H1 (cell line): ENCODE results near the gene PIK3R4. TPM values are rescaled to one million over a fixed set of nuclear protein-coding genes. Genes with fewer than 3 reads are reported as not detected.

ENCODE experiments used
- CTCF ChIA-PET: fragments of 300-600 bp; sonication (Branson Sonifier 250); formaldehyde crosslinking; loops from one replicate; lab custom pipeline; 2021; ENCODE audit not compliant: partially characterized antibody; lab: Charles Lee
- POLR2A ChIA-PET: fragments of 300-600 bp; sonication (Branson Sonifier 250); formaldehyde crosslinking; loops from one replicate; lab custom pipeline; 2021; ENCODE audit warnings: inconsistent platforms; ENCODE audit not compliant: partially characterized antibody; lab: Charles Lee
- DNase-seq, 2 experiments: peaks; one replicate each; pipeline versions ENCODE4 v3.0.0 to v3.0.0-alpha.2; 2010 to 2022; ENCODE audit warnings: low spot score in 2 of 2, low read depth in 1 of 2, mixed read lengths in 1 of 2
- FAIRE-seq: peaks from 2 replicates; lab custom pipeline; 2011; peaks lifted over from hg19 to GRCh38; lab: Jason Lieb, UNC
- H2AFZ ChIP-seq: 2 replicates; pipeline ENCODE4 v1.8.1; 2012; ENCODE audit warnings: low read length, inconsistent platforms
- H2AK5ac ChIP-seq: 2 replicates; pipeline ENCODE4 v1.6.1; 2013; ENCODE audit warnings: low read depth, low read length
- H2BK120ac ChIP-seq: replicated peaks from 2 replicates; pipeline ENCODE3; 2013; ENCODE audit warnings: low read depth, low read length, inconsistent platforms
- H2BK12ac ChIP-seq: 2 replicates; pipeline ENCODE4 v1.6.1; 2013; ENCODE audit warnings: low read depth, low read length
- H2BK15ac ChIP-seq: 2 replicates; pipeline ENCODE4 v1.6.1; 2013; ENCODE audit warnings: low read length
- H2BK20ac ChIP-seq: 2 replicates; pipeline ENCODE4 v1.6.1; 2013; ENCODE audit warnings: low read length
- H2BK5ac ChIP-seq: 2 replicates; pipeline ENCODE4 v1.6.1; 2013; ENCODE audit warnings: low read depth, low read length
- H3K14ac ChIP-seq: 2 replicates; pipeline ENCODE4 v1.6.1; 2013; ENCODE audit warnings: inconsistent platforms; ENCODE audit not compliant: insufficient read length
- H3K18ac ChIP-seq: 2 replicates; pipeline ENCODE4 v1.6.1; 2013; ENCODE audit warnings: low read length; ENCODE audit errors: extremely low read depth
- H3K23ac ChIP-seq: 2 replicates; pipeline ENCODE4 v1.6.1; 2013; ENCODE audit warnings: inconsistent platforms; ENCODE audit not compliant: insufficient read length
- H3K23me2 ChIP-seq: 2 replicates; pipeline ENCODE4 v1.6.1; 2013; ENCODE audit warnings: low read depth, low read length
- H3K27ac ChIP-seq: 2 replicates; pipeline ENCODE4 v1.6.1; 2011; ENCODE audit warnings: low read depth, low read length, inconsistent platforms
- H3K27me3 ChIP-seq, 4 experiments: replicated peaks in 1 of 4; 1 replicate in 1 of 4; 2 replicates in 3 of 4; pipeline versions ENCODE4 v1.6.1 to v1.8.1; 2011 to 2013; ENCODE audit warnings: low read length in 3 of 4, mild to moderate bottlenecking in 3 of 4, inconsistent platforms in 2 of 4, mixed read lengths in 2 of 4, moderate library complexity in 1 of 4; ENCODE audit not compliant: control insufficient read depth in 3 of 4, insufficient read depth in 3 of 4; ENCODE audit errors: extremely low read depth in 1 of 4
- H3K36me3 ChIP-seq, 4 experiments: 2 replicates each; pipeline versions ENCODE4 v1.6.1 to v1.8.1; 2011 to 2013; ENCODE audit warnings: mild to moderate bottlenecking in 4 of 4, low read length in 3 of 4, moderate library complexity in 2 of 4, control low read depth in 1 of 4, inconsistent platforms in 1 of 4; ENCODE audit not compliant: insufficient read depth in 4 of 4, control insufficient read depth in 2 of 4
- H3K4ac ChIP-seq: replicated peaks from 2 replicates; pipeline ENCODE3; 2013; ENCODE audit warnings: low read length, low read depth, mixed read lengths, inconsistent platforms; ENCODE audit not compliant: insufficient read length
- H3K4me1 ChIP-seq, 4 experiments: replicated peaks in 1 of 4; 1 replicate in 1 of 4; 2 replicates in 3 of 4; pipeline versions ENCODE4 v1.6.1 to v1.8.1; 2011 to 2013; ENCODE audit warnings: low read length in 3 of 4, inconsistent platforms in 2 of 4, mixed read lengths in 1 of 4; ENCODE audit not compliant: insufficient read depth in 4 of 4, control insufficient read depth in 3 of 4
- H3K4me2 ChIP-seq, 2 experiments: 2 replicates each; pipeline versions ENCODE4 v1.6.1 to v1.8.1; 2011 to 2013; ENCODE audit warnings: low read depth in 2 of 2, low read length in 2 of 2, control low read depth in 1 of 2, inconsistent platforms in 1 of 2, mild to moderate bottlenecking in 1 of 2; ENCODE audit not compliant: insufficient read depth in 1 of 2
- H3K4me3 ChIP-seq, 4 experiments: fragments of 200-600, 300-600 bp in 1 of 4; sonication (generic), shearing (Covaris generic), sonication (Bioruptor Twin) in 1 of 4; 2 replicates each; pipeline versions ENCODE4 v1.5.1 to v1.8.1; 2011 to 2016; ENCODE audit warnings: low read length in 4 of 4, low read depth in 3 of 4, control low read depth in 2 of 4, inconsistent platforms in 2 of 4, mild to moderate bottlenecking in 2 of 4, mixed read lengths in 1 of 4, moderate library complexity in 1 of 4; ENCODE audit not compliant: insufficient read depth in 2 of 4; ENCODE audit errors: extremely low read depth in 1 of 4
- H3K56ac ChIP-seq: replicated peaks from 2 replicates; pipeline ENCODE3; 2013; ENCODE audit warnings: low read depth, mild to moderate bottlenecking, mixed read lengths, low read length, inconsistent platforms; ENCODE audit not compliant: insufficient read length
- H3K79me1 ChIP-seq: 2 replicates; pipeline ENCODE4 v1.6.1; 2013; ENCODE audit warnings: low read depth, low read length, control low read depth
- H3K79me2 ChIP-seq, 2 experiments: 2 replicates each; pipeline versions ENCODE4 v1.6.1 to v1.8.1; 2012 to 2013; ENCODE audit warnings: low read length in 2 of 2, mild to moderate bottlenecking in 2 of 2, inconsistent platforms in 1 of 2; ENCODE audit not compliant: insufficient read depth in 2 of 2, control insufficient read depth in 1 of 2
- H3K9ac ChIP-seq, 4 experiments: replicated peaks in 1 of 4; 1 replicate in 1 of 4; 2 replicates in 3 of 4; pipeline versions ENCODE4 v1.6.1 to v1.8.1; 2011 to 2013; ENCODE audit warnings: low read depth in 3 of 4, low read length in 3 of 4, control low read depth in 2 of 4, mild to moderate bottlenecking in 2 of 4, moderate library complexity in 2 of 4, inconsistent platforms in 1 of 4; ENCODE audit errors: extremely low read depth in 1 of 4
- H3K9me3 ChIP-seq, 2 experiments: 2 replicates each; pipeline versions ENCODE4 v1.6.1 to v1.8.1; 2012 to 2013; ENCODE audit warnings: mild to moderate bottlenecking in 2 of 2, moderate library complexity in 2 of 2, control low read depth in 1 of 2, inconsistent platforms in 1 of 2, low read depth in 1 of 2, low read length in 1 of 2, mixed read lengths in 1 of 2; ENCODE audit not compliant: insufficient read depth in 2 of 2
- H4K20me1 ChIP-seq, 2 experiments: replicated peaks in 1 of 2; 2 replicates each; pipeline versions ENCODE3 to v1.8.1; 2011 to 2013; ENCODE audit warnings: inconsistent platforms in 2 of 2, low read length in 2 of 2, mild to moderate bottlenecking in 1 of 2; ENCODE audit not compliant: insufficient read depth in 2 of 2, control insufficient read depth in 1 of 2
- H4K5ac ChIP-seq: 2 replicates; pipeline ENCODE4 v1.6.1; 2013; ENCODE audit warnings: low read length, low read depth, mixed read lengths, inconsistent platforms; ENCODE audit not compliant: insufficient read length
- H4K8ac ChIP-seq: 2 replicates; pipeline ENCODE4 v1.8.0; 2013; ENCODE audit warnings: mild to moderate bottlenecking, moderate library complexity, low read length, inconsistent platforms; ENCODE audit not compliant: insufficient read depth; ENCODE audit errors: extremely low read depth
- H4K91ac ChIP-seq: replicated peaks from 2 replicates; pipeline ENCODE3; 2013; ENCODE audit warnings: low read length, mixed read lengths, inconsistent platforms; ENCODE audit not compliant: insufficient read length
- CBX8 ChIP-seq: fragments of 300-800, 300-1000 bp; sonication (generic); IDR thresholded peaks from 2 replicates; pipeline ENCODE4 v1.7.1; 2016; ENCODE audit warnings: low read depth, low read length, borderline replicate concordance
- CHD1 ChIP-seq: IDR thresholded peaks from 2 replicates; pipeline ENCODE4 v1.6.1; 2012; ENCODE audit warnings: low read depth, low read length, improper control_type of control experiment
- FOSL1 ChIP-seq: IDR thresholded peaks from 2 replicates; pipeline ENCODE4 v1.6.1; 2011; ENCODE audit warnings: mild to moderate bottlenecking, low read depth, low read length, moderate library complexity; ENCODE audit not compliant: insufficient read depth
- KDM1A ChIP-seq: fragments of 200-600, 300-600 bp; sonication (generic); IDR thresholded peaks from 2 replicates; pipeline ENCODE4 v1.7.1; 2016; ENCODE audit warnings: mild to moderate bottlenecking, low read length, borderline replicate concordance
- KDM4A ChIP-seq: IDR thresholded peaks from one replicate; pipeline ENCODE4 v1.7.1; 2012; ENCODE audit warnings: low read depth, mild to moderate bottlenecking, moderate library complexity, low read length, inconsistent platforms; ENCODE audit not compliant: severe bottlenecking
- MAX ChIP-seq: IDR thresholded peaks from 2 replicates; pipeline ENCODE4 v1.6.1; 2012; ENCODE audit warnings: inconsistent platforms
- NRF1 ChIP-seq: IDR thresholded peaks from 2 replicates; pipeline ENCODE4 v1.6.1; 2011; ENCODE audit warnings: mild to moderate bottlenecking, low read depth, low read length, improper control_type of control experiment
- POLR2A ChIP-seq, 2 experiments: IDR thresholded peaks; 1 replicate in 1 of 2; 2 replicates in 1 of 2; pipeline ENCODE4 v1.6.1; 2011; ENCODE audit warnings: low read depth in 2 of 2, low read length in 2 of 2, mild to moderate bottlenecking in 2 of 2; ENCODE audit errors: control extremely low read depth in 1 of 2
- POLR2AphosphoS5 ChIP-seq: IDR thresholded peaks from 2 replicates; pipeline ENCODE4 v1.6.1; 2011; ENCODE audit warnings: low read depth, low read length
- RBBP5 ChIP-seq: IDR thresholded peaks from 2 replicates; pipeline ENCODE4 v1.7.1; 2012; ENCODE audit warnings: low read depth, mild to moderate bottlenecking, inconsistent platforms, low read length, moderate library complexity, borderline replicate concordance
- RXRA ChIP-seq: IDR thresholded peaks from 2 replicates; pipeline ENCODE4 v1.6.1; 2011; ENCODE audit warnings: low read depth, mild to moderate bottlenecking, low read length, moderate library complexity; ENCODE audit not compliant: insufficient read depth
- SRF ChIP-seq: IDR thresholded peaks from 2 replicates; pipeline ENCODE4 v1.6.1; 2011; ENCODE audit warnings: mild to moderate bottlenecking, low read depth, low read length, moderate library complexity
- TAF7 ChIP-seq: optimal IDR thresholded peaks from 2 replicates; pipeline ENCODE3; 2011; ENCODE audit warnings: low read depth, mild to moderate bottlenecking, inconsistent platforms, low read length, moderate library complexity, borderline replicate concordance
- YY1 ChIP-seq: IDR thresholded peaks from 2 replicates; pipeline ENCODE4 v1.6.1; 2011; ENCODE audit warnings: low read depth, mild to moderate bottlenecking, low read length
- WGBS, 2 experiments: shearing (Covaris generic) in 1 of 2; methylation state at CpG; one replicate each; pipeline versions ENCODE4 v1.1.6 to v1.1.7; 2013 to 2015; ENCODE audit warnings: low lambda C conversion rate in 2 of 2, mixed read lengths in 2 of 2, inconsistent platforms in 1 of 2, low coverage in 1 of 2, missing lambda C conversion rate in 1 of 2; ENCODE audit not compliant: insufficient replicate concordance in 2 of 2, insufficient coverage in 1 of 2, insufficient read length in 1 of 2; ENCODE audit errors: extremely low coverage in 1 of 2, missing lambda C conversion rate in 1 of 2; 5-methylcytosine and 5-hydroxymethylcytosine counted together
- polyA plus RNA-seq, 7 experiments: library from polyadenylated mRNA; depleted of rRNA in 3 of 7; stranded (reverse) in 5 of 7; unstranded in 2 of 7; fragments of >200 nt in 5 of 7; fragments of 200-250 nt in 2 of 7; gene quantifications; 1 replicate in 5 of 7; 2 replicates in 1 of 7; 4 replicates in 1 of 7; pipeline versions ENCODE4 v1.2.1 to v1.2.3, GENCODE V29; 2011 to 2013; ENCODE audit warnings: missing spikeins in 2 of 7, mixed read lengths in 2 of 7
- total RNA-seq: library from RNA; stranded (reverse); fragmentation: NEBNext Ultra II Directional; extraction: Animal tissue kit (Norgen Biotek cat#: 25700); gene quantifications from 2 replicates; pipeline ENCODE4 v1.2.1, GENCODE V29; 2021

PIK3R4 gene
- total and polyA plus RNA-seq, 2 of the 8 experiments (the other 6 are each of a cell fraction or from before 2014, with no cell fraction given), result 43.8 to 87.4 TPM

GRCh38 chr3:130709671-130710070 lies 37.0 kb downstream of the PIK3R4 start:
- Histone ChIP-seq H3K23ac (no peak overlapping the region), H3K4ac (no peak overlapping the region), H3K4me3 (no peak overlapping the region), H3K14ac (no peak overlapping the region), H4K91ac (no peak overlapping the region), H4K8ac (no peak overlapping the region), H2AFZ (no peak overlapping the region), H3K36me3 (peaks cover 0 to 26% (median 9%) of the 10 kb centered on the region in 4 experiments; a peak in 4 of 8 replicates), H3K9ac (no peak overlapping the region), H3K79me1 (no peaks in the 10 kb centered on the region), H2AK5ac (no peak overlapping the region), H3K27ac (no peak overlapping the region), H2BK5ac (no peak overlapping the region), H2BK12ac (no peak overlapping the region), H3K79me2 (no peaks in the 10 kb centered on the region), H3K18ac (no peak overlapping the region), H2BK20ac (no peak overlapping the region), H3K9me3 (no peaks in the 10 kb centered on the region), H2BK15ac (no peak overlapping the region), H3K23me2 (no peaks in the 10 kb centered on the region), H3K4me1 (no peaks in the 10 kb centered on the region), H3K4me2 (no peak overlapping the region), H3K27me3 (no peaks in the 10 kb centered on the region), H4K5ac (no peak overlapping the region), H2BK120ac (no peak overlapping the region), H4K20me1 (no peaks in the 10 kb centered on the region), H3K56ac (no peak overlapping the region)
- CTCF ChIA-PET, result no interaction called here
- no peak for FAIRE-seq
- DNase-seq, result no peak
- POLR2A ChIA-PET, result no interaction called here
- WGBS, 2 experiments, result 86% methylated on average over 1 of the region's 1 CpG; no CpG with 5 or more reads in 1 of the 2 experiments
- no peak for TF ChIP-seq RXRA
- no peak for TF ChIP-seq SRF
- no peak for TF ChIP-seq POLR2A (IDR thresholded peaks at IDR 0.05; ENCODE audit: control extremely low read depth in 1 of 2, low read depth in 2 of 2, low read length in 2 of 2)
- no peak for TF ChIP-seq KDM1A
- TF ChIP-seq POLR2AphosphoS5, result no peak
- no peak for TF ChIP-seq NRF1
- no peak for TF ChIP-seq YY1
- no peak for TF ChIP-seq TAF7
- no peak for TF ChIP-seq CHD1
- TF ChIP-seq CBX8, result no peak
- TF ChIP-seq KDM4A, result no peak
- no peak for TF ChIP-seq RBBP5
- no peak for TF ChIP-seq MAX
- no peak for TF ChIP-seq FOSL1
